ENCODE data around the gene DGLUCY.

DNA sequence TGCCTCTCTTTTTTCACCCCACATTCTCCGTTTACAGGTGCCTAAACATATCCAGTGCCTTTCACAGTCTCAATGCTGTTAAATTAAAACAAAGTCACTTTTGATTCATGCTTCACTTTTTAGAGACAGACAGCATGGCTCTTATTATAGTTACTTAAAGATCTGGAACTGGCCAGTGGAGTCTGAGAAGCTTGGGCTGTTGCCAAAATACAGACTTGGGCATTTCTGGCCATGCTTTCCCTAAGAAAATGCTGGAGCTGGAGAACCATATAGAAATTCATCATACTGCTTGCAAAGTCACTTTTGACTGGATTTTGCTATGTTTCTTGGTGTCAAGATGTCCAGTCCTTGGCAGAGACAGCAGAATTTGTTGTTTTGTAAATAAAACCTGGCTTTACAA lies 142.8 kb downstream of the DGLUCY start:
- no peak for TF ChIP-seq ZNF433 (tag by site-specific recombination; IDR thresholded peaks at IDR 0.05; ENCODE audit: low read depth)
- TF ChIP-seq HOXA7 (CRISPR knock-in tag; IDR thresholded peaks at IDR 0.05; ENCODE audit: borderline replicate concordance), result no peak
- no peak for TF ChIP-seq ZNF561 (tag by site-specific recombination; IDR thresholded peaks at IDR 0.05; ENCODE audit: borderline replicate concordance)
- TF ChIP-seq, protein P1, sequence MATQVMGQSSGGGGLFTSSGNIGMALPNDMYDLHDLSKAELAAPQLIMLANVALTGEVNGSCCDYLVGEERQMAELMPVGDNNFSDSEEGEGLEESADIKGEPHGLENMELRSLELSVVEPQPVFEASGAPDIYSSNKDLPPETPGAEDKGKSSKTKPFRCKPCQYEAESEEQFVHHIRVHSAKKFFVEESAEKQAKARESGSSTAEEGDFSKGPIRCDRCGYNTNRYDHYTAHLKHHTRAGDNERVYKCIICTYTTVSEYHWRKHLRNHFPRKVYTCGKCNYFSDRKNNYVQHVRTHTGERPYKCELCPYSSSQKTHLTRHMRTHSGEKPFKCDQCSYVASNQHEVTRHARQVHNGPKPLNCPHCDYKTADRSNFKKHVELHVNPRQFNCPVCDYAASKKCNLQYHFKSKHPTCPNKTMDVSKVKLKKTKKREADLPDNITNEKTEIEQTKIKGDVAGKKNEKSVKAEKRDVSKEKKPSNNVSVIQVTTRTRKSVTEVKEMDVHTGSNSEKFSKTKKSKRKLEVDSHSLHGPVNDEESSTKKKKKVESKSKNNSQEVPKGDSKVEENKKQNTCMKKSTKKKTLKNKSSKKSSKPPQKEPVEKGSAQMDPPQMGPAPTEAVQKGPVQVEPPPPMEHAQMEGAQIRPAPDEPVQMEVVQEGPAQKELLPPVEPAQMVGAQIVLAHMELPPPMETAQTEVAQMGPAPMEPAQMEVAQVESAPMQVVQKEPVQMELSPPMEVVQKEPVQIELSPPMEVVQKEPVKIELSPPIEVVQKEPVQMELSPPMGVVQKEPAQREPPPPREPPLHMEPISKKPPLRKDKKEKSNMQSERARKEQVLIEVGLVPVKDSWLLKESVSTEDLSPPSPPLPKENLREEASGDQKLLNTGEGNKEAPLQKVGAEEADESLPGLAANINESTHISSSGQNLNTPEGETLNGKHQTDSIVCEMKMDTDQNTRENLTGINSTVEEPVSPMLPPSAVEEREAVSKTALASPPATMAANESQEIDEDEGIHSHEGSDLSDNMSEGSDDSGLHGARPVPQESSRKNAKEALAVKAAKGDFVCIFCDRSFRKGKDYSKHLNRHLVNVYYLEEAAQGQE (tag by site-specific recombination; IDR thresholded peaks at IDR 0.05), result no peak
- TF ChIP-seq, protein P2, sequence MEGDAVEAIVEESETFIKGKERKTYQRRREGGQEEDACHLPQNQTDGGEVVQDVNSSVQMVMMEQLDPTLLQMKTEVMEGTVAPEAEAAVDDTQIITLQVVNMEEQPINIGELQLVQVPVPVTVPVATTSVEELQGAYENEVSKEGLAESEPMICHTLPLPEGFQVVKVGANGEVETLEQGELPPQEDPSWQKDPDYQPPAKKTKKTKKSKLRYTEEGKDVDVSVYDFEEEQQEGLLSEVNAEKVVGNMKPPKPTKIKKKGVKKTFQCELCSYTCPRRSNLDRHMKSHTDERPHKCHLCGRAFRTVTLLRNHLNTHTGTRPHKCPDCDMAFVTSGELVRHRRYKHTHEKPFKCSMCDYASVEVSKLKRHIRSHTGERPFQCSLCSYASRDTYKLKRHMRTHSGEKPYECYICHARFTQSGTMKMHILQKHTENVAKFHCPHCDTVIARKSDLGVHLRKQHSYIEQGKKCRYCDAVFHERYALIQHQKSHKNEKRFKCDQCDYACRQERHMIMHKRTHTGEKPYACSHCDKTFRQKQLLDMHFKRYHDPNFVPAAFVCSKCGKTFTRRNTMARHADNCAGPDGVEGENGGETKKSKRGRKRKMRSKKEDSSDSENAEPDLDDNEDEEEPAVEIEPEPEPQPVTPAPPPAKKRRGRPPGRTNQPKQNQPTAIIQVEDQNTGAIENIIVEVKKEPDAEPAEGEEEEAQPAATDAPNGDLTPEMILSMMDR (tag by site-specific recombination; IDR thresholded peaks at IDR 0.05), result no peak
- no peak for TF ChIP-seq ZNF335 (tag by site-specific recombination; conservative IDR thresholded peaks at IDR 0.05)
- TF ChIP-seq ZNF302 (tag by site-specific recombination; IDR thresholded peaks at IDR 0.05; ENCODE audit: low read depth), result no peak
- TF ChIP-seq KLF8 (tag by site-specific recombination; IDR thresholded peaks at IDR 0.05), result no peak
- no peak for TF ChIP-seq ZNF626 (tag by site-specific recombination; IDR thresholded peaks at IDR 0.05)
- no peak for TF ChIP-seq ZNF274 (IDR thresholded peaks at IDR 0.05; ENCODE audit: low read length)
- TF ChIP-seq ZNF274 (tag by site-specific recombination; IDR thresholded peaks at IDR 0.05; ENCODE audit: borderline replicate concordance), result no peak
- TF ChIP-seq ZNF76 (tag by site-specific recombination; IDR thresholded peaks at IDR 0.05; ENCODE audit: borderline replicate concordance, low read depth), result no peak
- TF ChIP-seq ZNF223 (tag by site-specific recombination; IDR thresholded peaks at IDR 0.05), result no peak
- TF ChIP-seq ZNF133 (tag by site-specific recombination; IDR thresholded peaks at IDR 0.05), result no peak
